ENCODE data around the gene ARRDC1.
"Not testable (repeated sequence)": the region's sequence is repeated elsewhere in the genome, so short reads cannot be mapped to it uniquely, and the experiment has no call there.

The ARRDC1 gene

DNA sequence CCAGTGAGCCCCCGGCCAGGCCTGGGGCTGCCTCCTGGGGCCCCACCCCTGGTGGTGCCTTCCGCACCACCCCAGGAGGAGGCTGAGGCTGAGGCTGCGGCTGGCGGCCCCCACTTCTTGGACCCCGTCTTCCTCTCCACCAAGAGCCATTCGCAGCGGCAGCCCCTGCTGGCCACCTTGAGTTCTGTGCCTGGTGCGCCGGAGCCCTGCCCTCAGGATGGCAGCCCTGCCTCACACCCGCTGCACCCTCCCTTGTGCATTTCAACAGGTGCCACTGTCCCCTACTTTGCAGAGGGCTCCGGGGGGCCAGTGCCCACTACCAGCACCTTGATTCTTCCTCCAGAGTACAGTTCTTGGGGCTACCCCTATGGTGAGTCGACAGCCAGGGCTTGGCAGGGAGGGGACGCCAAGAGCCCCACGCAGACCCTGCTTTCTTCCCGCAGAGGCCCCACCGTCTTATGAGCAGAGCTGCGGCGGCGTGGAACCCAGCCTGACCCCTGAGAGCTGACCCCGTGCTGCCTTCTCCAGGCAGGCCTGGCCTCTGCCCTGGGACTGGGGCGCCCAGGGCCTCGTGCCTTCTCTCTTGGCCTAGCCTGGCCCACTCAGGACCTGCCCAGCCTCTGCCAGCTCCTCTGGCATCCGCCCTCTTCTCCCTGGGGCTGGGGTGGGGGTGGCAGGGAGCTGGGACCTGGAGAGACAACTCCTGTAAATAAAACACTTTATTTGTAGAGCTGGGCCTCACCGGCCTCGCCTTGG is 9.3 kb downstream of the ARRDC1 start:
- DNase-seq: no peak

DNA sequence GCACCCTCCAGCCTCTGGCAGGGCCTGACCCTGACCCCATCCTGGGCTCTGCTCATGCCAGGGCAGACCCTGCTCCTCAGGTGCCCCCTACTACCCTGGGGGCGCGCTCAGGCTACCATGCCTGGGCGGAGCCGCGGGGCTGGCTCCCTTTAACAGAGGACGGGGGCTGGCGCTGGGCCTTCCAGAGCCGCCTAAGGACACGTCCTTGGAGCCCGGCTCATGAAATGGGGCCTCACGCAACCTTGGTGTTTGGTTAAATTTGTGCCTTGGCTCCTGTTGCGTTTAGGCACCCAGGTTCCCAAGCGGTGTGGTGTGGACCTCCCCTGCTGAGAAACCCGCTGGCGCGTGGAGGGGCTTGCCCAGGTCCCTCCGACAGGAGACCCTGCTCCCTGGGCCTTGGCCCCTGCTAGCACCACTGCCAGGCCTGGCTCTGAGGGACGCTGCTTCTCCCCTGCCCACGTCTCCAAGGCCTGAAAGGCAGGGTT is 9.9 kb downstream of the ARRDC1 start:
- DNase-seq: no peak

DNA sequence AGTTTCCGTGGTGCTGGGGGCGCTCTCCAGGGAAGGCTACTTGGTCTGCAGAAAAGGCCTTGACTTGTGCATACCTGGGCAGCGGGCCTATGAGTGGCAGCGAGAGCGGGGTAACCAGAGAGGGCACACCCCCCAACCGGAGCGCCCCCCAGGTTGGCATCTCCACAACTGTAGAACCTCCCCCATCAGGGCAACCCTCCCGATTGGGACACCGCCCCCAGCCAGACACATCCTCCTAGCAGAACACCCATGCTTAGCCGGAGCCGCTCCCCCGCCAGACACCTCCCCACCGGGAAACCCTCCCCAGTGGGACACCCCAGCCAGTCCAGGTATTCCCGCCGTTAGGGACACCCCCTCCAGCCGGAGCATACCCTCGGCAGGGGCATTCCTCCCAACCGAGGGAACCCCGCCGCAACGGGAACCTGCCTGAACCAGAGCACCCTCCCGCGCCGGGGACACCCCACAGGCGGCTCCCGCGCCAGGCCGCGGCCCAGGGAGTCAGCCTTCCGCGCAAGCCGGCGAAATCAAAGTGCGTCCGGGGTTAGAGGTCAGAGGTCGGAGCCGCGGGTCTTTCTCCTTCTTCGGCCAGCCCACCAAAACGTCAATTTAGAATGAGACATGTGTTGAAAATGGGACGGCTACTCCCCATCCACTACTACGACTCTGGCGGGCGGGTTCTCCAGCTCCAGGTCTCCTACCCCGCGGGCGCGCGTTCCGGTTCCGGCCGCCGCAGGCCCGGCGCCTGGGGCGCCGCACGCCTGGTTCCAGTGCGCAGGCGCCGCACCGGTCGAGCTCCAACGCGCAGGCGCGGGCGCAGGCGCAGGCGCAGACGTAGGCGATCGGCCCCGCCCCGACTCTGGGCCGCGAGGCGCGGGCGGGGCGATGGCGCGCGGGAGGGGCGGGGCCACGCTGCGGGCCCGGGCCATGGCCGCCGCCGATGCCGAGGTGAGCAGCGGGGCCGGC is 12.9 kb downstream of the ARRDC1 start, which contains the start of gene EHMT1:
TSS of gene EHMT1 (plus strand) at position 901 of the 963 bp plus-strand sequence. CDS start at position 925, 24 bp downstream.
- DNase-seq: peak; percentile 86

DNA sequence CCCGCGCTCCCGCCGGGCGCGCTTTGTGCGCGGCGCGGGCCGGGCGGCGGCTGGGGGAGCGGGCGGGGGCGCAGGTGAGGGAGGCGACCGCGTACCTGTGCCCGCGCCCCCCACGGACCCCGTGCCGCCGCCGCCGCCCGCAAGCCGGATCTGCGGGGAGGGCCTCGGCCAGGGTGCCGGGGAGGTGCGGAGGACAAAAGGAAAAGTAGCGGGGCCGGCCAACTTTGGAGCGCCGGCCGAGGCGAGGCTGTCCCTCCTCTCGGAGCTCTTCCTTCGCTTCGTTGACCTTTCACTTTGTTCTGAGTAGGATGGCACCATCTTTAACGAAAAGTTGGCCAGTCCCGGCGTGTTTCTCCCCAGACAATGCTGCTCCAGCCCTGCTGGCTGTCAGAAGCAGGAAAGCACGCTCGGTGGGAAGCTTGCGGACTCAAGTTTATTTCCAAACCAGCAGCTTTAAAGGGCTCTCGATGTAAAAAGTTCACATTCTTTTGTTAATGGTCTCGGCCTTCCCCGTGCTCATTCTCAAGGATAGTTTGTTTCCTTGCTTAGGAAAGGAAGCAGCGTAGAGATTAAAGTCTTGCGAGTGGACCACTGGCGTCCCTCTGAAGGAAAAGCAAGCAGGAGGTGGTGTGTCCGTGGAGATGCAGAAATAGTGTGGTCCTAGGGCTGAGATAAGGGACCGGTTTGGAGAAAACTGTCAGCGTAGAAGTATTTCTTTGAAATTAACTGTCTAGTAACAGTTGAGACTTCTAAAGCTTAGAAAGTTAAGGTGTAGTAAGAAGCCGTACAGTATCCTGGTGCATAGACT is 14.0 kb downstream of the ARRDC1 start:
- peak; percentile 52 for DNase-seq

DNA sequence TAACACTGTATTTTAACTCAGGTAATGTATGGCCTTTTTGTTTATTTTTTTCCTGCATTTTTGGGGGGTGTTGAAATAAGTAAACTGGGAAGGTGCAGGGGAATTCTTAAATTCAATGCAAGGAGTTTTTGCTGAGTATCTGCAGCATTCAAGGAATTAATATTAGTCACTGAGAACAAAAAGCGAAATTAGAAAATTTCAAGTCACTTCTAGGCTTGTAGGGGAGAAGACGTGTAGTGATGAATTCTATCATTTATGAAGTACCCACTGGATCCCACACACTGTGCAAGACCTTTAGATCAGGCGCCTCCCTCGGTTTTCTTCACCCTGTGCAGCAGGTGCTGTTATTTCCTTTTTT is 14.5 kb downstream of the ARRDC1 start:
- DNase-seq: no peak

DNA sequence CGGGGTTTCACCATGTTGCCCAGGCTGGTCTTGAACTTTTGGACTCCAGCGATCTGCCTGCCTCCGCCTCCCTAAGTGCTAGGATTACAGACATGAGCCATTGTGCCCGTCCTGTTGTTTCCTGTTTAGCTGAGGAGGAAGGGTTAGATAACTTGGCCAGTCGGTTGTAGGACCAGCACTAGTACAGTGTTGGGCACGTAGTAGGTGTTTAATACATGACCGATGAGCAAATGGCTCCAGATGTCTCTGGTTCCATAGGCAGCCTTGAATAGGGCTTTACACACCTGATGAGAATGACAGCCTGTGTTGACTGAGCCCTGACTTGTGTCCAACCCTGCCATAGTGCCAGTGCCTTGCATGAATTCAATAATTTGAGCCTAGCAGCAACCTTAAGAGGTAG is 15.1 kb downstream of the ARRDC1 start:
- no peak for DNase-seq

DNA sequence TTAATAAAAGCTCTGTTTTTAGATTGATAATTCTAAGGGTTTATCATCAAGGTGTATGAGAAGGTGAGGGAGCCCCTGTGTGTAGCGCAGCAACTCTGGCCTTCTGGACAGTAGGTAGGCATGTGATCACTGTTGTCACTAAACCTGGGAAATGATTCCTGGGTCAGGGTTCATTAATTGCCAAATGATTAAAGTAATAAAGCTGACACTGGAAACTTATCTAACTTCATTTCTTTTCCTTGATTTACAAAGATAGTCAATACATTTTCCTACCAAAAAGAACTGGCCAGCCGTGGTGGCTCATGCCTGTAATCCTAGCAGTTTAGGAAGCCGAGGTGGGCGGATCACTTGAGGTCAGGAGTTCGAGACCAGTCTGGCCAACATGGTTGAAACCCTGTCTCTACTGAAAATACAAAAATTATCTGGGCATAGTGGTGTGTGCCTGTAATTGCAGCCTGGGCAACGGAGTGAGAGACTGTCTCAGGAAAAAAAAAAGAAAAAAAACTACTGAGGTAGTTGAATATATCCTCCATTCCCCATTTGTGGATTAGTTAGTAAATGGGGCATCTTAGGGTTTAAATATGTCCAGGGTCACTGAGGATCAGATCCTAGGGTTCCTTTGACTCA is 15.8 kb downstream of the ARRDC1 start:
- DNase-seq: peak; percentile 58

DNA sequence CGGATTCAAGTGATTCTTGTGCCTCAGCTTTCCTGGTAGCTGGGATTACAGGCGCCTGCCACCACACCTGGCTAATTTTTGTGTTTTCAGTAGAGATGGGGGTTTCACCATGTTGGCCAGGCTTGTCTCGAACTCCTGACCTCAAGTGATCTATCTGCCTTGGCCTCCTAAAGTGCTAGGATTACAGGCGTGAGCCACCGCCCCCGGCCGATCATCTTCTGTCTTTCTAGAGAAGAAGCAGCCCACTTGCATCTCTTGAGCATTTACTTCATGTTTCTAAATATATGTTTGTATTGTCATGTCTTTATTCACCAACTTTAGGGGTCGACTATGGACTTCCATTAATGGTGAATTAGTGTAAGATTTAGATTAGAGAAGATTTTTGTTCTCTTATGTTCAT is 16.7 kb downstream of the ARRDC1 start:
- not testable (repeated sequence) for DNase-seq

DNA sequence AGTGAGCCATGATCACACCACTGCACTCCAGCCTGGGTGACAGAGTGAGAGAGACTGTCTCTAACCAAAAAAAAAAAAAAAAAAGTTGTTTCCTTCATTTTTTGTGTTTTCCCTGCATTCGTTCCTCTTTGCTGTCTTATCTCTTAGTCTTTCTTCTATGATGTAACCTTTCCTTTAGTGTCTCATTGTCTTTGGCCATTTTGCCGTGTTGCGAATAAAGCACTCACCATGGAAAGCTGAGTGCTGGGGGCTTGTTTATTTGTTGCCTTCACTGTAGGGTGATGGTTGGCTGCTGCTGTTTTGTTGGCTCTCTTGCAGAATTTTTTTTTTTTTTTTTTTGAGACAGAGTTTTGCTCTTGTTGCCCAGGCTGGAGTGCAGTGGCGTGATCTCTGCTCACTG is 21.0 kb downstream of the ARRDC1 start:
- DNase-seq: no peak

DNA sequence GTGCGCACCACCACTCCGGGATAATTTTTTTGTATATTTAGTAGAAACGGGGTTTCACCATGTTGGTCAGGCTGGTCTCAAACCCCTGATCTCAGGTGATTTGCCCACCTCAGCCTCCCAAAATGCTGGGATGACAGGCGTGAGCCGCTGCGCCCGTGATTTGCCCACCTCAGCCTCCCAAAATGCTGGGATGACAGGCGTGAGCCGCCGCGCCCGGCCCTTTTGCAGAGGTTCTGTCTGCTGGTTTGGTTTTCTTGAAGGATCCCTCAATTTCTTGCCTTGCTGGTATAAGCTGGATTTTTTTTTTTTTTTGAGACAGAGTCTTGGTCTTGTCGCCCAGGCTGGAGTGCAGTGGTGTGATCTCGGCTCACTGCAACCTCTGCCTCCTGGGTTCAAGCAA is 21.9 kb downstream of the ARRDC1 start:
- DNase-seq: not testable (repeated sequence)

DNA sequence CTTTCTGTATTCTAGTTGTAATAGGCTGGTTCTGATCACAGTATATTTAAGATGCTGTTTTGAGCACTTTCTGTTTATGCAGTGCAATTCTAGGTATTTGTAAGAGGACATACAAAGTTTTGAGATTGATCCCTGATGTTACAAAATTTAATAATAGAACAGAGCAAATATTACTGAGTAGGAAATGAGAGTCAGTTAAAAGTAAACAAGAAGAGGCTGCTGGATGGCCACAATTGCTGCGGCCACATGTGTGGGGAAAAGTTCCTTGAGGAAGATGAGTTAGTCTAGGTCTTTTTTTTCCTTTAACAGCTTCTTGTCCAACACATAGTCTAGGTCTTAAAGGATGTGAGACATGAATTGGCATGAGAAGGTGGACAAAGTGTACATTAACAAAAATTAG is 24.6 kb downstream of the ARRDC1 start:
- no peak for DNase-seq

DNA sequence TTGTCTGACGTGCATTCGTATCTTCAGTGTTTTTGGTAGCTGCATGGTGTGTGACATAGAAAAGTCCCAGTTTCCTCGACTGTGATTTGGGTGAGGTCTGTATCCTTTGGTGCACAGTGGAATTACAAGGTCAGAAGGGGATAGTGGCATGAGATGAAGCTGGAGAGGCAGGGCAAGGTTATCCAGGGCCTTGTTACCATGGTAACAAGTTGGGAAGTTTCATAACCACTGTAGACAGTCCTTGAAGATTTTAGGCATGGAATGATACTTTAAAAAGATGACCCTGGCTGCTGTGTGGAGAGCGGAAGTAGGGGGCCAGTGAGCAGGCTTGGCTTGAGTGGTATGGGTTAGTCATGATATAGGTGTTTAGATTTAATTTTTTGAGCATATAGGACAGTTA is 25.2 kb downstream of the ARRDC1 start:
- no peak for DNase-seq

DNA sequence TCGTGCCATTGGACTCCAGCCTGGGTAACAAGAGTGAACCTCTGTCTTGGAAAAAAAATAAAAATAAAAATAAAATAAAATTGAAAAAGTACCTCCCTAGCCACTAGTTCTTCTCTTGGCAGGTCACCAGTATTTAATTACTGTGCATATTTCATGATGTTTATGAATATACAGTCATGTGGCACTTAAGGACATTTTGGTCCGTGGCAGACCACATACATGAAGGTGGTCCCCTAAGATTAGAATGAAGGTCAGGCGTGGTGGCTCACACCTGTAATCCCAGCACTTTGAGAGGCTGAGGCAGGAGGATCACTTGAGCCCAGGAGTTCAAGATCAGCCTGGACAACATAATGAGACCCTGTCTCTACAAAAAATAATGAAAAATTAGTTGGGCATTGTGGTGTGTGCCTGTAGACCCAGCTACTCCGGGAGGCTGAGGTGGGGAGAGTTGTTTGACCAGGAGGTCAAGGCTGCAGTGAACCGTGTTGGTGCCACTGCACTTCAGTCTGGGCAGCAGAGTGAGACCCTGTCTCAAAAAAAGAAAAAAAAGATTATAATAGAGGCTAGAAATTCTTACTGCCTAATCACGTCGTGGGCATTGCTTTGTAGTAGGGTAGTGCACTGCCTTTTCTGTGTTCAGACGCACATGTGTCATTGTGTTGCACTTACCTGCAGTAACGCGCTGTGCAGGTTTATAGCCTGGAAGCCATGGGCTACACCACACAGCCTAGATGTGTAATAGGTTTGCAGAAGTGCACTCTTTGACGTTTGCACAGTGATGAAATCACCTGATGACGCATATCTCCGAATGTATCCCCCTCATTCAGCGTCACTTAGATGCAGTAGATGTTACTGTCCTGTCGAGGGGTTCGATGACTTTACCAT is 26.1 kb downstream of the ARRDC1 start:
- no peak for DNase-seq

DNA sequence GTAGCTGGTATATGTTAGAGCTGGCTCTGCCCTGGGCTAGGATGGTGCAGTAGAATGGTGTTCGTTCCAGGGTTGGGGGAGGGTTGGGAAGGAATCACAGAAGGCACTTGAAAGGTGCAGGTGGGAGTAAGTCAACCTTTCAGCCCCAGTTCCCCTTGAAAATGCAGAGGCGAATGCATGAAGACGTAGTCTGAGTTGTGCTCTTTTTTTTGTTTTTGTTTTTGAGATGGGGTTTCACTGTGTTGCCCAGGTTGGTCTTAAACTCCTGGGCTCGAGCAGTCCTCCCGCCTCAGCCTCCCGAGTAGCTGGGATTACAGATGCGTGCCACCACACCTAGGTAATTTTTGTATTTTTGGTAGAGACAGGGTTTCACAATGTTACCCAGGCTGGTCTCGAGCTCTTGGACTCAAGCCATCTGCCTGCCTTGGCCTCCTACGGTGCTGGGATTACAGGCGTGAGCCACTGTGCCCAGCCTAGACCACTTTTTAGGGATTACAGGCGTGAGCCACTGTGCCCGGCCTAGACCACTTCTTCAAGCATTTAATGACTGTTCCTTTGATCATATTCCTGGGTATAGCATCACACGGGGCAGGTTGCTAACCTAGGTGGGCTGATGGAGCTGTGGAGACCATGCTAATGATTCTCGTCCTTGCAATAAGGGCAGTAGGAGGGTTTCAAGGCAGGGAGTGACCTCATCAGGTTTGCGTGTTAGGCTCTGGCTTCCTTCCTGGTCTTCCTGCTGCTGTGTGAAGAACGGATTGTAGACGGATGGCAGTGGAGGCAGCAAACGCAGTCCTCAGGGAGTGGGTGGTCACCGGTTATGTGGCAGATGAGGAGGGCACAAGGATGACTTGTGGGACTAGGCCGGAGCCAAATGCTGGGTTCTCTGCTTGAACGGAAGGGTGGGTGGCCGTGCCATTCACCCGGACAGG is 27.0 kb downstream of the ARRDC1 start:
- DNase-seq: no peak

DNA sequence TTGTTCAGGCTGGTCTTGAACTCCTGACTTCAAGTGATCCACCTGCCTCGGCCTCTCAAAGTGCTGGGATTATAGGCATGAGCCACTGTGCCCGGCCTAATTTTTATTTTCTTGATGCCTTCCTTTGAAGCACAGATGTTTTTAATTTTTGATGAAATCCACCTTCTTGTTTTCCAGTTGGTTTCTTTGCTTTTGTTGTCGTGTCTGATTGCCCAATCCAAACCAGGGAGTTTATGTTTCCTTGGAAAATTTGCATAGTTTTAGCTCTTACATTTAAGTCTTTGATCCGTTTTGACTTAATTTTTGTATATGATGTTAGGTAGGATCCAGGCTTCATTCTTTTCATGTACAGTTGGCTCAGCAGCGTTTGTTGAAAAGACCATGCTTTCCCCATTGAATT is 28.5 kb downstream of the ARRDC1 start:
- DNase-seq: no peak

DNA sequence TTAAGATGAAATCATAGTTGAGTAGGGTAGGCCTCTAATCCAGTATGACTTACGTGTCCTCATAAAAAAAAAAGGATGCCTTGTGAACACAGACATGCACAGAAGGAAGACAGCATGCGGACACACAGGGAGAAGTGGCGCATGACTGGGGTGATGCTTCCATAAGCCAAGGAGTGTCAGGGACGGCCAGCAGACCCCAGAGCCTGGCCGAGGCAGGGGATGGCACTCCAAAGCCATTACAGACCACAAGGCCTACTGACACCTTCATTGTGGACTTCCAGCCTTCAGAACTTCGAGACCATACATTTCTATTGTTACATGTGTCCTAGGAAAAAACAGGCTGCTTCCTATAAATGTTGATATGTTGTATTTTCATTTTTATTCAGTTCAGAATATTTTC is 33.2 kb downstream of the ARRDC1 start:
- no peak for DNase-seq

DNA sequence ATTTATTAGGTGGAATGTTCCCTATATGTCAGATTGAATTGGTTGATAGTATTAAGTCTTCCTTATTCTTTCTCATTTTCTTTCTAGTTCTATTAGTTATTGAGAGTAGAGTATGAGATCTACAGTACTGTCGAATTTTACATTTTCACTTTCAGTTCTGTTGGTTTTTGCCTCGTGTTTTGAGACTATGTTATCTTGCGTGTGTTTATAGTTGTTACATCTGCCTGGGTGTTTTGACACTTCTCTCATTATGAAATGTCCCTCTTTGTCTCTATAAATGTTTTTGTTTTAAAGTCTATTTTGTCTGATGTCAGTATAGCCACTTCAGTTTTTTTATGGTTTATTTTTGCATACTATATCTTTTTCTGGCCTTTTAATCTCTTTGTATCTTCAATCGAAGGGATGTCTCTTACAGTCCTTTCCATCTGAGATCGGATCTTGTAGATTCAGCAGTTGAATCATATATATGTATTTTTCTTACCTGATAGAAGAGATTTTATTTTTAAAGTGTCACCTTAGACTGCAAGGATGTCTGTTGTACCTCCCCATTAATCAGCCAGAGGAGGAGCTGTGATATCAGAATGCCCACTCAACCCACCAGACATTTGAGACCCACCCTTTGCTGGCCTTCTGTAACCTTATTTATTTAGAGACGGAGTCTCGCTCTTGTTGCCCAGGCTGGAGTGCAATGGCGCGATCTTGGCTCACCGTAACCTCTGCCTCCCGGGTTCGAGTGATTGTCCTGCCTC is 34.0 kb downstream of the ARRDC1 start:
- DNase-seq: peak; percentile 46

DNA sequence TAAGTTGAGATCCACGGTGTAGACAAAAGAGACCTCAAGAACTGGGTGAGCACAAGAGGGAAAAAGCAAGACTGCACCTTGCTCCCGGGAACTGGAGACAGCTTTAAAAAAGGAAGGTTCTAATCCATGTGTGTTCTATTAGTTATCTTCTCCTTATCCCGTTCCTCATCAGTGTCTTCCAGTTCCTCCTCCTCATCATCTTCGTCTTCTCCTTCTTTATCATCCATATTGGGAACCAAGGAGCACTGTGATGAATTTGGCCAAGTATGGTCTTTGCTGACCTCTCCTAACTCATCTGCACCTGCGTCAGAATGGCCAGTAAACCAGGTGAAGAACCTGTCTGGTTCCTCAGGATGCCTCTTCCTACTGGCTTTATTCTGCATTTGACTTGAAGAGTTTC is 35.4 kb downstream of the ARRDC1 start:
- DNase-seq: no peak

DNA sequence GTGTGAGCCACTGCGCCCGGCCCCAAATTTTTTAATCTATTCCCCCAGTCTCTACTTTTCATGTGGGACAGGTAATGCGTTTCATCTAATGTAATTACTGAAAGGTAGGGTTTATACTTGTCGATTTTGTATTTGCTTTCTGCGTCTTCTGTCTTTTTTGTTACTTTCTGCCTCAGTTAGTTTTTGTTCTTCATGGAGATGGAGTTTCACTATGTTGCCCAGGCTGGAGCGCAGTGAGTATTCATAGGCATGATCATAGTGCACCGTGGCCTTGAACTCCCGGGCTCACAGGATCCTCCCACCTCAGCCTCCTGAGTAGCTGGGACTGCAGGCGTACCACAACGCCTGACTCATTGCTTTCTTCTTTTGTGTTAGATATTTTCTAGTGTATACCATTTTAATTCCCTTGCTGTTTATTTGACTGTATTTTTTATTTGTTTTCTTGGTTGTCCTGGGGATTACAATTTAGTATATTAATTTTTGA is 36.7 kb downstream of the ARRDC1 start:
- no peak for DNase-seq
